ENCODE measurements around the gene ERC2. TPM values are rescaled to one million over a fixed set of nuclear protein-coding genes. Genes with fewer than 3 reads are reported as not detected.

Gene ERC2
- total RNA-seq, 1 donor from 2014 or later, result 0.99 TPM

DNA sequence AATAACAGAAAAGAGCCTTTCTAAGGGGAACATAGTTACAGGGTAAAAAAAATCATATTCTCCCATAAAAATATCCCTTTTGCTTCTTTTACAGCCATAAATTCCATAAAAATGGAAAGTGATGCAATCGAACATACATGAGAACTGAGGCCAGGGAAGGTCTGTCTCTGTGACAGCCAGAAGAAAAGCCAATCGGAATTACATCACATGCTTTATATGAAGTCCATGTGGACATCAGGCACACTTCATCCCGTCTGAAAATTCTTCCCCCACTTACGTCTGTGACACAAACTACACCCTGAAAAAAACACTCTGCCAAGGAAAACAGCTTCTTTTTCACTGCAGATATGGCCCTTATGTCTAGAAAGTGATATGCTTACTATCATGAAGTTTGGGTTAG, 323.5 kb downstream of the ERC2 start:
- H3K9me3 ChIP-seq (replicated peaks), result no peaks in the 10 kb centered on the region
- peaks cover 25% of the 10 kb centered on the region for H3K27me3 ChIP-seq (ENCODE audit: low read depth)
- intact Hi-C loops (cut with micrococcal nuclease), result no loop called here
- peak overlapping the region; percentile 31 for H3K27ac ChIP-seq (replicated peaks)
- no peaks in the 10 kb centered on the region for H3K4me1 ChIP-seq
- H3K4me3 ChIP-seq, result no peak overlapping the region
- TF ChIP-seq, protein P1, sequence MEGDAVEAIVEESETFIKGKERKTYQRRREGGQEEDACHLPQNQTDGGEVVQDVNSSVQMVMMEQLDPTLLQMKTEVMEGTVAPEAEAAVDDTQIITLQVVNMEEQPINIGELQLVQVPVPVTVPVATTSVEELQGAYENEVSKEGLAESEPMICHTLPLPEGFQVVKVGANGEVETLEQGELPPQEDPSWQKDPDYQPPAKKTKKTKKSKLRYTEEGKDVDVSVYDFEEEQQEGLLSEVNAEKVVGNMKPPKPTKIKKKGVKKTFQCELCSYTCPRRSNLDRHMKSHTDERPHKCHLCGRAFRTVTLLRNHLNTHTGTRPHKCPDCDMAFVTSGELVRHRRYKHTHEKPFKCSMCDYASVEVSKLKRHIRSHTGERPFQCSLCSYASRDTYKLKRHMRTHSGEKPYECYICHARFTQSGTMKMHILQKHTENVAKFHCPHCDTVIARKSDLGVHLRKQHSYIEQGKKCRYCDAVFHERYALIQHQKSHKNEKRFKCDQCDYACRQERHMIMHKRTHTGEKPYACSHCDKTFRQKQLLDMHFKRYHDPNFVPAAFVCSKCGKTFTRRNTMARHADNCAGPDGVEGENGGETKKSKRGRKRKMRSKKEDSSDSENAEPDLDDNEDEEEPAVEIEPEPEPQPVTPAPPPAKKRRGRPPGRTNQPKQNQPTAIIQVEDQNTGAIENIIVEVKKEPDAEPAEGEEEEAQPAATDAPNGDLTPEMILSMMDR (IDR thresholded peaks at IDR 0.05; ENCODE audit: borderline replicate concordance), result no peak
- no peaks in the 10 kb centered on the region for H3K36me3 ChIP-seq
- no peak for DNase-seq

DNA sequence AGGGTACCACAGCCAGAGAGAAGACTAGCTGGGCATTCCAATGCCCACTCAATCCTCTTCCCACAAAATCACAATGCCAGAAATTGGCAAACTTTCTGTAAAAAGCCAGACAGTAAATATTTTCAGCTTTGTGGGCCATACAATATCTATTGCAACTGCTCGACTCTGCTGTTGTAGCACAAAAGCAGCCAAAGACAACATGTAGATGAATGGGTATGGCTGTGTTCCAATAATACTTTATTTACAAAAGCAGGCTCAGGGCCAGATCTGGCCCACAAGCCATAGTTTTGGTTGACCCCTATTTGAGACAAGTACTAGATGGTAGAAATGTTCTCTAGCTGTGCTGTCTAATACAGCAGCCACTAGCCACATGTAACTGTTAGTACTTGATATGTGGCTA, 330.9 kb downstream of the ERC2 start:
- H3K36me3 ChIP-seq, result no peaks in the 10 kb centered on the region
- H3K9me3 ChIP-seq (replicated peaks), result no peaks in the 10 kb centered on the region
- H3K4me1 ChIP-seq, result no peaks in the 10 kb centered on the region
- no peak overlapping the region for H3K27ac ChIP-seq (replicated peaks)
- TF ChIP-seq, protein P1 (IDR thresholded peaks at IDR 0.05; ENCODE audit: borderline replicate concordance), result no peak
- H3K4me3 ChIP-seq, result no peak overlapping the region
- H3K27me3 ChIP-seq (ENCODE audit: low read depth), result no peaks in the 10 kb centered on the region
- intact Hi-C loops (cut with micrococcal nuclease), result no loop called here
- no peak for DNase-seq

DNA sequence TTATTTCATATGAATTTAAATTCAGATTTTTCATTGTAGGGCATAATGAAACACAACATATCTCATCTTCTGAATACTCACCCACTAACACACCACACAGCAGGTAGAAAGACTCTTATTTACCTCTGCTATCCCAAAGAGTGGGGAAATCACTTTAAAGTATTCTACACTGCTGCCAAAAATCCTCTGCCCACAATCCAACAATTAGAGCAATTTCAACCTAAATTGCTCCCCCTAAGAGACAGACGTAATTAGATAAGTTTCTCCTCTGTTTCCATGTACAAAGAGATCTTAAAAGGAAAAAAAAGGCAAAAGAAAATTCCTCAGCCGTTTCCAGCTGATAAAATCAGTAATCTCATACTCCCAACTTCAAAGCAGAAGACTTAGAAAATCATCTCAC, 331.8 kb downstream of the ERC2 start:
- H3K27me3 ChIP-seq (ENCODE audit: low read depth), result no peaks in the 10 kb centered on the region
- TF ChIP-seq, protein P1 (IDR thresholded peaks at IDR 0.05; ENCODE audit: borderline replicate concordance), result no peak
- H3K4me1 ChIP-seq, result no peaks in the 10 kb centered on the region
- DNase-seq, result no peak
- intact Hi-C loops (cut with micrococcal nuclease), result no loop called here
- no peak overlapping the region for H3K27ac ChIP-seq (replicated peaks)
- H3K36me3 ChIP-seq, result no peaks in the 10 kb centered on the region
- H3K4me3 ChIP-seq, result no peak overlapping the region
- H3K9me3 ChIP-seq (replicated peaks), result no peaks in the 10 kb centered on the region

DNA sequence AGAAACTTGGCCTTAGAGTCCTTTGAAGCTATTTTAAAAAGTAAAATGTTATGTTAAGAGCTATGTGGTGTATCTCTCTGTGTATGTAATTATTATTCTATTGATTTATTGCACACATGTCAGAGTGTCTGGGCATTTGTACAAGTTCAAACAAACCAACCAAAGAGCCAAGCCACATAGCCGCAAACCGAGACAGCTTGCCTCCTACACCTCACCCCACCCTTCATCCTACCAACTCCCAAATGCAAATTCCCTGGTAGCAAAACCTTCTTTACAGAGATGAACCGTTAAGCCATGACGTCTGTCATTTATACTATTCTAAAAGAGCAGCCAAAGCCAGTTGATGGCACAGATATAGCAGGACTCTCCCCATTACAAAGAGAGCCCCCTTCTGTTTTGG, 332.3 kb downstream of the ERC2 start:
- Histone ChIP-seq H3K27ac (replicated peaks) (no peak overlapping the region), H3K4me1 (no peaks in the 10 kb centered on the region), H3K36me3 (no peaks in the 10 kb centered on the region), H3K4me3 (no peak overlapping the region), H3K27me3 (ENCODE audit: low read depth) (no peaks in the 10 kb centered on the region), H3K9me3 (replicated peaks) (no peaks in the 10 kb centered on the region)
- TF ChIP-seq, protein P1 (IDR thresholded peaks at IDR 0.05; ENCODE audit: borderline replicate concordance), result no peak
- DNase-seq, result no peak
- intact Hi-C loops (cut with micrococcal nuclease), result no loop called here

DNA sequence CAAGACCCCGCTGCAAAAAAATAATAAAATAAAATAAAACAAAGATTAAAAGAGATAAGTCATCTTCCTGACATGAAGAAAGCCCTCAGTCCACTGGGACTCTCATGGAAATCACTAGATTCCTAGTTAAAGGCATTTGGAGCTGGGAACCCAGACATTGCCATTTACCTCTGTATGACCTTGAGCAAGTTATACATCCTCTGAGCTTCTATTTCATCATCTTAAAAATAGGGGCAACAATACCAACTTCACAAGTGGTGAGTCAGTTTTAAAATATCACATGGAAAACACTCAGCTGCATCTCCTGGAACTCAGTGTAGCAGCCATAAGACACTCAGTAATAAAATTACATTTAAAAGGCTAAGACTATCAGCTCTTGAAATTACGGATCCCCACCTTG, 334.8 kb downstream of the ERC2 start:
- Histone ChIP-seq H3K4me1 (no peaks in the 10 kb centered on the region), H3K27ac (replicated peaks) (no peak overlapping the region), H3K36me3 (no peaks in the 10 kb centered on the region), H3K4me3 (no peak overlapping the region), H3K27me3 (ENCODE audit: low read depth) (no peaks in the 10 kb centered on the region), H3K9me3 (replicated peaks) (no peaks in the 10 kb centered on the region)
- TF ChIP-seq, protein P1 (IDR thresholded peaks at IDR 0.05; ENCODE audit: borderline replicate concordance), result no peak
- intact Hi-C loops (cut with micrococcal nuclease), result no loop called here
- no peak for DNase-seq

DNA sequence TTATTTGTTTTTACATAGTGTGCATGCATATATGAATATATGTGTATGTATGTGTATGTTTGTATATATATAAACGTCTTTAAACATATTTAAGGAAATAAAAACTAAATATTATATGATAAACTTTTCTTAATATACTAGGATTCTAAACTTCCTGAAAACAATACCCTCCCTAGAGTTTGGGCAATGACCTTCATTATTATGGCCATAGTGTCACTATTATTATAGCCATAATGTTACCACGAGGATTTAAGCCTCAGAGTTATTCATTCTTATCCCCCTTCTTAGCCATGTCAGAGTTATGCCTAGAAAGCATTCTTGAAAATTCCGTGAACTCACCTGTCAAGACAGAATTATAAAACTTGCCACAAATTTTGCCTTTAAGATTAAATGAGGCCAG, 335.5 kb downstream of the ERC2 start:
- no peaks in the 10 kb centered on the region for H3K4me1 ChIP-seq
- H3K4me3 ChIP-seq, result no peak overlapping the region
- H3K27me3 ChIP-seq (ENCODE audit: low read depth), result no peaks in the 10 kb centered on the region
- no peaks in the 10 kb centered on the region for H3K36me3 ChIP-seq
- no peaks in the 10 kb centered on the region for H3K9me3 ChIP-seq (replicated peaks)
- H3K27ac ChIP-seq (replicated peaks), result no peak overlapping the region
- no peak for DNase-seq
- intact Hi-C loops (cut with micrococcal nuclease), result no loop called here
- TF ChIP-seq, protein P1 (IDR thresholded peaks at IDR 0.05; ENCODE audit: borderline replicate concordance), result no peak
